Neutrophil (primary cell): ENCODE data around the gene SERHL2.
"Not testable (repeated sequence)": the region's sequence is repeated elsewhere in the genome, so short reads cannot be mapped to it uniquely, and the experiment has no call there.

Experiments
- H3K27ac ChIP-seq: fragments of 200-600 bp; sonication (generic); 2 replicates; pipeline ENCODE4 v1.5.1; 2016; ENCODE audit warnings: mild to moderate bottlenecking, moderate library complexity
- H3K27me3 ChIP-seq: fragments of 200-600 bp; sonication (generic); 2 replicates; pipeline ENCODE4 v1.6.0; 2016; ENCODE audit warnings: mild to moderate bottlenecking
- H3K36me3 ChIP-seq: fragments of 200-600 bp; sonication (generic); 2 replicates; pipeline ENCODE4 v1.5.1; 2017
- H3K4me1 ChIP-seq, 2 experiments: fragments of 200-600 bp in 1 of 2; sonication (generic) in 1 of 2; 1 replicate in 1 of 2; 2 replicates in 1 of 2; pipeline versions ENCODE4 v1.5.1 to v1.6.1; 2013 to 2016; ENCODE audit warnings: low read depth in 1 of 2, low read length in 1 of 2, mild to moderate bottlenecking in 1 of 2, moderate library complexity in 1 of 2; ENCODE audit not compliant: control insufficient read depth in 1 of 2, insufficient read depth in 1 of 2
- H3K4me3 ChIP-seq, 2 experiments: fragments of 200-600 bp in 1 of 2; sonication (generic) in 1 of 2; 1 replicate in 1 of 2; 2 replicates in 1 of 2; pipeline ENCODE4 v1.5.1; 2013 to 2016; ENCODE audit warnings: low read depth in 1 of 2, low read length in 1 of 2, mild to moderate bottlenecking in 1 of 2, moderate library complexity in 1 of 2
- H3K9me3 ChIP-seq: fragments of 200-600 bp; sonication (generic); 2 replicates; pipeline ENCODE4 v1.5.1; 2016
- TF ChIP-seq, protein P1 (sequence below): fragments of 200-600 bp; sonication (generic); IDR thresholded peaks from 2 replicates; pipeline ENCODE4 v1.5.1; 2016; ENCODE audit warnings: antibody characterized with exemption

SERHL2 gene

DNA sequence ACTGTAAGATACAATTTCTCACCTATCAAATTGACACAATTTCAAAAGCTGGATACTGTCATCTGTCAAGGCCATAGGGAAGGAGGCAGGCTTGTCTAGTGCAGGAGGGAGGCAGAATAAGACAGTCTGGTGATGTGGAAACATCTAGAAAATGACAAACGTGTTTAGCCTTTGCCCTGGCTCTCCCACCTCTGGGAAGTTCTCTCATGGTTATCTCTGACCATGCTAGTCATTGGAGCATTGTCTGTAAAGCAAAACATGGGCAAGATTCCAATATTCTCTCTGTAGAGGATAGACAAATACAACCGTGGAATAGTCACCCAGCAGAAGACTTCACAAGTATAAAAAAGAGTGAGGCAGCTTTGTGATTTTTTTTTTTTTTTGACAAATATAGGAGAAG is 9.1 kb upstream of the SERHL2 start:
- Histone ChIP-seq H3K4me1 (no peaks in the 10 kb centered on the region), H3K9me3 (no peaks in the 10 kb centered on the region), H3K4me3 (no peak overlapping the region), H3K27me3 (peaks cover 18% of the 10 kb centered on the region), H3K36me3 (no peaks in the 10 kb centered on the region), H3K27ac (no peak overlapping the region)
- TF ChIP-seq, protein P1, sequence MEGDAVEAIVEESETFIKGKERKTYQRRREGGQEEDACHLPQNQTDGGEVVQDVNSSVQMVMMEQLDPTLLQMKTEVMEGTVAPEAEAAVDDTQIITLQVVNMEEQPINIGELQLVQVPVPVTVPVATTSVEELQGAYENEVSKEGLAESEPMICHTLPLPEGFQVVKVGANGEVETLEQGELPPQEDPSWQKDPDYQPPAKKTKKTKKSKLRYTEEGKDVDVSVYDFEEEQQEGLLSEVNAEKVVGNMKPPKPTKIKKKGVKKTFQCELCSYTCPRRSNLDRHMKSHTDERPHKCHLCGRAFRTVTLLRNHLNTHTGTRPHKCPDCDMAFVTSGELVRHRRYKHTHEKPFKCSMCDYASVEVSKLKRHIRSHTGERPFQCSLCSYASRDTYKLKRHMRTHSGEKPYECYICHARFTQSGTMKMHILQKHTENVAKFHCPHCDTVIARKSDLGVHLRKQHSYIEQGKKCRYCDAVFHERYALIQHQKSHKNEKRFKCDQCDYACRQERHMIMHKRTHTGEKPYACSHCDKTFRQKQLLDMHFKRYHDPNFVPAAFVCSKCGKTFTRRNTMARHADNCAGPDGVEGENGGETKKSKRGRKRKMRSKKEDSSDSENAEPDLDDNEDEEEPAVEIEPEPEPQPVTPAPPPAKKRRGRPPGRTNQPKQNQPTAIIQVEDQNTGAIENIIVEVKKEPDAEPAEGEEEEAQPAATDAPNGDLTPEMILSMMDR, result no peak

DNA sequence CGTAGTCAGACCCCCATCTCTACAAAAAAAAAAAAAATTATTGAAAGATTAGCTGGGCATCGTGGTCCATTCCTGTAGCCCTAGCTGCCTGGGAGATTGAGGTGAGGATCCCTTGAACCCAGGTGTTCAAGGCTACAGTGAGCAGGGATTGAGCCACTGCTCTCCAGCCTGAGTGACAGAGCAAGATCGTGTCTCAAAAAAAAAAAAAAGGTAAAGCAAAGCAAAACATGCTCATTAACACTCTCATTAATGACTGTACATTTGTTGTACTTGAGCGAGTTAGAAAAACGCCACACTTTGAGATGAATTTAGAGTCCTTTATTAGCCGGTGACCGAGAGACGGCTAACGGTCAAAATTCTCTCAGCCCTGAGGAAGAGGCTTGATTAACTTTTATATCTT is 6.2 kb upstream of the SERHL2 start:
- H3K36me3 ChIP-seq, result no peaks in the 10 kb centered on the region
- no peaks in the 10 kb centered on the region for H3K4me1 ChIP-seq
- TF ChIP-seq, protein P1, result no peak
- H3K27ac ChIP-seq, result no peak overlapping the region
- H3K4me3 ChIP-seq, result no peak overlapping the region
- no peaks in the 10 kb centered on the region for H3K9me3 ChIP-seq
- H3K27me3 ChIP-seq, result peaks cover 28% of the 10 kb centered on the region

DNA sequence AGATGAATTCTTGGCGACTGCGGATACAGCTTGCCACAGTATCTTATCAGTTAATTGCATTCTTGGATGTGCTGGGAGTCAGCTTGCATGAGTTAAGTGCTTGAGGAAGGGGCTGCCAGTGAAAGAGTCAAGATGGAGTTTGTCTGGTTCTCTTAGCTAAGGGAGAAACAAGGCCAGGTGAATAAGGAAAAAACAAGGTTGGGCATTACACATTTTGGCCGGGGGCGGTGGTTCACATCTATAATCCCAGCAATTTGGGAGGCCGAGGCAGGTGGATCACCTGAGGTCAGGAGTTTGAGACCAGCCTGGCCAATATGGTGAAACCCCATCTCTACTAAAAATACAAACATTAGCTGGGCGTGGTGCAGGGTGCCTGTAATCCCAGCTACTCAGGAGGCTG is 5.6 kb upstream of the SERHL2 start:
- H3K27me3 ChIP-seq, result peaks cover 34% of the 10 kb centered on the region
- not testable (repeated sequence) for H3K9me3 ChIP-seq, H3K27ac ChIP-seq, H3K4me3 ChIP-seq, H3K4me1 ChIP-seq, H3K36me3 ChIP-seq

DNA sequence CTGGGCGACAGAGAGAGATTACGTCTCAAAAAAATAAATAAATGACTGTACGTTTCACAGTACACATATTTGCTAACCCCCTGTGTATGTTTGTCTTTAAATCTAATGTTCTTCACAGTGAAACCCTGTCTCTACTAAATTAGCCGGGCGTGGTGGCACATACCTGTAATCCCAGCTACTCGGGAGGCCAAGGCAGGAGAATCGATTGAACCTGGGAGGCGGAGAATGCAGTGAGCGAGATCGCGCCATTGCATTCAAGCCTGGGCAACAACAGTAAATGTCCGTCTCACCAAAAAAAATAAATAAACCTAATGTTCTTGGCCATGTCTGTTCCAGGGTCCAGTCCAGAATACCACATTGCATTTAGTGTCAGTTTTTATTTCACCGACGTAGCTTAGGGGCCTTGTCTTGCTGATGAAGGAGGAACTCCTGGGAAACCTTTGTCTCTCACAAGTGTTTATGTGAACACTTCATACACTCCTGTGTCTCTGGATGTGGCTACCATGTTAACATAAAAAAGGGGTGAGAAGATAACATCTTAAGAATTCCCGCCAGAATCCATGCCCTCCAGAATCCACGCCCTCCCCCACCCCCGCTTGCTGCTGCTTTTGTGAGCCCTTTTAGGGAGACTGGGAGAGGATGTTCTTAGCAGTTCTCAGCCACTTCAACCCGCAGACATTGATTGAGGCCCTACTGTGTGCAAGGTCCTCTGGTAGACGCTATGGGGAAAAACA is 5.0 kb upstream of the SERHL2 start:
- Histone ChIP-seq H3K27ac (no peak overlapping the region), H3K27me3 (peaks cover 40% of the 10 kb centered on the region), H3K36me3 (no peaks in the 10 kb centered on the region), H3K4me3 (no peak overlapping the region), H3K9me3 (no peaks in the 10 kb centered on the region), H3K4me1 (peaks cover 0 to 4% of the 10 kb centered on the region in 2 experiments)
- TF ChIP-seq, protein P1, result no peak

DNA sequence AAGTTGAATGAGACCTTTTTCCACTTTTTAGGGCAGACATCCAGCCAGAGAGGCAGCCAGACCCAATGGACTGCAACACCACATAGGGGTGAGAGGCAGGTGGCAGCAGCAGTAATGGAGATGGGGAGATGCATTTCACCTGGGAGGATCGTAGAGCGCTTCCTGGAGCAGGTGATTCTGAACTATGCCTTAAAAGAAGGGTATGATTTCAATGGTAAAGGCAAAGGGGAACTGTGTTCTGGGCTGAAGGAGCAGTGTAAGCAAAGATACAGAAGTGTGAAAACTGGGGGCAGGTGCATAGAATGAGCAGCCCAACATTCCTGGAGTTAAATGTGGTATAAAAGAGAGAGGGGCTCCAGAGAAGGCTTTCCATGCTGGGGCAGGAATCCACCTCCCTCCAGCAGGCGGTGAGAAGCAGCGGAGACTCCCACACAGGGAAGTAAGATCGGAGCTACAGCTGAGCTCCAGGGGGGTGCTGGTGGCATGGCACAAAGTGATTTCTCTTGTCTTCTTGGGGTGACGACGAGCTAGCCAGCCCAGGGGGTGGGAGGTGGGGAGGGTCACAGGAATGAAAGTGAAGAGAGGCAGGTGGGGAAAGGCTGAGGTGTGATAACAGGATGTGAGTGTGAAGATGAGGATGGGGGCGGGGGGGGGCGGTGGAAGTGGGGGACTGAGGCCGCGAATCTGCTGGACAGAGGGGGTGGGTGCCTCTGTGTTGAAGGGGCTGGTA is 4.3 kb upstream of the SERHL2 start:
- Histone ChIP-seq H3K4me1 (peaks cover 6 to 8% of the 10 kb centered on the region in 2 experiments), H3K27me3 (peaks cover 48% of the 10 kb centered on the region), H3K9me3 (no peaks in the 10 kb centered on the region), H3K27ac (no peak overlapping the region), H3K4me3 (no peak overlapping the region), H3K36me3 (no peaks in the 10 kb centered on the region)
- TF ChIP-seq, protein P1, result no peak

DNA sequence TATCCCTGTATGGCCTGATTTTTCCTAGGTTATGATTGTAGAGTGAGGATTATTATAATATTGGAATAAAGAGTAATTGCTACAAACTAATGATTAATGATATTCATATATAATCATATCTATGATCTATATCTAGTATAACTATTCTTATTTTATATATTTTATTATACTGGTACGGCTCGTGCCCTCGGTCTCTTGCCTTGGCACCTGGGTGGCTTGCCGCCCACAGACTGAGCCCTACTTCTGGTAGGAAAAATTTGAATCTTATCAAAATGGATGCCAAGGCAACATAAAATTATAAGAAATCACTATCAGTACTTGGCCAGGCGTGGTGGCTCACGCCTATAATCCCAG is 1.5 kb upstream of the SERHL2 start:
- H3K36me3 ChIP-seq, H3K27ac ChIP-seq, H3K4me1 ChIP-seq, H3K9me3 ChIP-seq, H3K4me3 ChIP-seq: not testable (repeated sequence)
- peaks cover 50% of the 10 kb centered on the region for H3K27me3 ChIP-seq
